ENCODE measurements around the gene UBE2V1. TPM values are rescaled to one million over a fixed set of nuclear protein-coding genes. Genes with fewer than 3 reads are reported as not detected.

The UBE2V1 gene
- total and polyA plus RNA-seq, 2 of the 13 experiments (the other 11 are each of a cell fraction or from before 2014, with no cell fraction given): 81.3 to 132 TPM

GRCh38 chr20:50111120-50111828 is 1.7 kb downstream of the UBE2V1 start (continued):
- TF ChIP-seq PITX1 (CRISPR knock-in tag; IDR thresholded peaks at IDR 0.05) (peak; percentile 15; the same call in 1 of the 2 replicates), THYN1 (CRISPR knock-in tag; IDR thresholded peaks at IDR 0.05; ENCODE audit: borderline replicate concordance, low read depth) (0 out of 2 replicates have a peak, but pooled peaks have one; percentile 30), ZNF543 (CRISPR knock-in tag; IDR thresholded peaks at IDR 0.05) (no peak), MAFG (CRISPR knock-in tag; IDR thresholded peaks at IDR 0.05) (0 out of 2 replicates have a peak, but pooled peaks have one; percentile 60), ZNF781 (CRISPR knock-in tag; IDR thresholded peaks at IDR 0.05; ENCODE audit: borderline replicate concordance, not compliant biosample characterization) (peak; percentile 24), SNAPC2 (CRISPR knock-in tag; IDR thresholded peaks at IDR 0.05) (peak; percentile 63; the same call in 1 of the 2 replicates), POGK (CRISPR knock-in tag; conservative IDR thresholded peaks at IDR 0.05) (0 out of 2 replicates have a peak, but pooled peaks have one; percentile 62), MAFF (IDR thresholded peaks at IDR 0.05; ENCODE audit: low read depth, low read length) (0 out of 2 replicates have a peak, but pooled peaks have one; percentile 30)
